ENCODE data around the gene CDKN2D.

DNA sequence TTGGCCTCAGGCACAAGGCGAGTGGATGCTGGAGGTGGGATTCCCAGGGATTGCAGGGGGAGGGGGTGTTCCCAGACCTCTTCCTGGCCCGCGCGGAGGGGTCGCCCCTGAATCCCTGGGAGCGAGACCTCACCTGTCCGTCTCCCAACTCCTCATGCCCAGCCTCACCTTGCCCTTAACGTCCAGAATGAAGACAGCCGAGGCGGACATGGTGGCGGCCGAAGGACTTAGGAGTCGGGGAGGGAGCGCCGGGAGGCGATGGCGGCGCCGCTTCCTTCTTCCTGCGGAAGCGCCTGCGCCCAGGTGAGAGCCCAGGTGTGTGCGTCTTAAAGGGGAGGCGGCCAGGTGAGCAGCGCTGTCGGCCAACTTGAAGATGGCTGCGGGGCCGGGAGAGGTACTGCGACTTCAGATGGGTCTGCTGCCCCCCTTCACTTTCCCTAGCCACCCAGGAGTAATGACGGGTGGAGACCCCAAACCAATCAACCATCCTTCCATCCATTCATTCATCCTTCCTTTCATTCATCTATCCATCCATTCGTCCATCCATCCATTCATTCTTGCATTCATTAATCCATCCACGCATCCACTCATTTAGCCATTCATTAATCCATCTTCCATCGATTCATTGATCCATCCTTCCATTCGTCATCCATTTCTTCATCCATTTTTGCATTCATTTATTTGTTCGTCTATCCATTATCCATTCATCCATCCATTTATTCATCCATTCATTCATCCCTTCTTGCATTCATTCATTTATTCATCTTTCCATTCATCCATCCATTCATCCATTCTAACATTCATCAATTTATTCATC is 18.5 kb upstream of the CDKN2D start, which contains the start of gene AP1M2:
- no peak for TF ChIP-seq POLR2A (IDR thresholded peaks at IDR 0.05; ENCODE audit: low read length)
- TF ChIP-seq GATA1 (IDR thresholded peaks at IDR 0.05; ENCODE audit: low read depth, low read length) = no peak
